ENCODE data around the gene PTPRN2.

DNA sequence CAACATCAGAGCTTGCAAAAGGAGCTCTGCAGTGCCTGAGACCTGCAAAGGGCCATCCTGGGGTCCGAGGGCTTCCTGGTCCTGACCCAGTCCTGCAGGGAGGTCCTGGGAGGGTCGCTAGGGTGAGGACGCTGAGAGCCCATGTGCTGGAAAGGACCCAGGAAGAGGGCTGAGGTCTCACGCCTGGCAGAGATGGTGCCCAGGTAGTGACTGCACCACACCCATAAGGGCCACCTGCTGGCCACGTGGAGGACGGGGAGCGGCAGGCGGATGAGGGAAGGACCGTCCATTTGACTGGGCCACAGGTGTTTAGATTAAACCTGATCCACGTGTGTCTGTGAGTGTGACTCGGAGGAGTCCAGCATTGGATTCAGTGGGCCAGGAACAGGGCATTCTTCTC lies 858.1 kb downstream of the PTPRN2 start:
- TF ChIP-seq, protein P1, sequence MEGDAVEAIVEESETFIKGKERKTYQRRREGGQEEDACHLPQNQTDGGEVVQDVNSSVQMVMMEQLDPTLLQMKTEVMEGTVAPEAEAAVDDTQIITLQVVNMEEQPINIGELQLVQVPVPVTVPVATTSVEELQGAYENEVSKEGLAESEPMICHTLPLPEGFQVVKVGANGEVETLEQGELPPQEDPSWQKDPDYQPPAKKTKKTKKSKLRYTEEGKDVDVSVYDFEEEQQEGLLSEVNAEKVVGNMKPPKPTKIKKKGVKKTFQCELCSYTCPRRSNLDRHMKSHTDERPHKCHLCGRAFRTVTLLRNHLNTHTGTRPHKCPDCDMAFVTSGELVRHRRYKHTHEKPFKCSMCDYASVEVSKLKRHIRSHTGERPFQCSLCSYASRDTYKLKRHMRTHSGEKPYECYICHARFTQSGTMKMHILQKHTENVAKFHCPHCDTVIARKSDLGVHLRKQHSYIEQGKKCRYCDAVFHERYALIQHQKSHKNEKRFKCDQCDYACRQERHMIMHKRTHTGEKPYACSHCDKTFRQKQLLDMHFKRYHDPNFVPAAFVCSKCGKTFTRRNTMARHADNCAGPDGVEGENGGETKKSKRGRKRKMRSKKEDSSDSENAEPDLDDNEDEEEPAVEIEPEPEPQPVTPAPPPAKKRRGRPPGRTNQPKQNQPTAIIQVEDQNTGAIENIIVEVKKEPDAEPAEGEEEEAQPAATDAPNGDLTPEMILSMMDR (conservative IDR thresholded peaks at IDR 0.05; ENCODE audit: low read length) = no peak
- no peak for TF ChIP-seq EZH2phosphoT487 (IDR thresholded peaks at IDR 0.05; ENCODE audit: borderline replicate concordance, low read depth, low read length)

Data from OCI-LY7 (cell line).